Embryonic facial prominence (tissue), 1 donor: ENCODE measurements around the gene LBHD2.
"Not testable (repeated sequence)": the region's sequence is repeated elsewhere in the genome, so short reads cannot be mapped to it uniquely, and the experiment has no call there.

Experiments
- DNase-seq: peaks from one replicate; pipeline ENCODE4 v3.0.0-alpha.2; 2016; ENCODE audit errors: extremely low spot score

LBHD2 gene

GRCh38 chr14:103084021-103084919 lies at the start of gene LBHD2:
Gene LBHD2, plus strand, starts transcription at chr14:103084210. Its CDS starts 1,803 bp downstream, at chr14:103086013.
- DNase-seq, result no peak

GRCh38 chr14:103041464-103041863 lies 42.5 kb upstream of the LBHD2 start:
- no peak for DNase-seq

GRCh38 chr14:103043257-103044015 lies 40.6 kb upstream of the LBHD2 start:
- no peak for DNase-seq

- no peak for DNase-seq
Measured at GRCh38 chr14:103045371-103045869, 38.6 kb upstream of the LBHD2 start.

- not testable (repeated sequence) for DNase-seq
Measured at GRCh38 chr14:103047453-103047852, 36.6 kb upstream of the LBHD2 start.

GRCh38 chr14:103050935-103051334 lies 33.1 kb upstream of the LBHD2 start:
- DNase-seq, result no peak

- no peak for DNase-seq
Measured at GRCh38 chr14:103052407-103052806, 31.6 kb upstream of the LBHD2 start.

- DNase-seq, result no peak
Measured at GRCh38 chr14:103055695-103056094, 28.3 kb upstream of the LBHD2 start.

GRCh38 chr14:103056322-103057027 lies 27.5 kb upstream of the LBHD2 start:
- no peak for DNase-seq

- no peak for DNase-seq
Measured at GRCh38 chr14:103057028-103057371, 27.0 kb upstream of the LBHD2 start.

GRCh38 chr14:103057372-103058163 lies 26.4 kb upstream of the LBHD2 start, which contains the start of gene CDC42BPB:
Gene CDC42BPB, minus strand, starts transcription at chr14:103057549. Its CDS starts 376 bp downstream, at chr14:103057173.
- DNase-seq, result peak; percentile 75

- no peak for DNase-seq
Measured at GRCh38 chr14:103058164-103059055, 25.6 kb upstream of the LBHD2 start.

- DNase-seq, result no peak
Measured at GRCh38 chr14:103059556-103059955, 24.5 kb upstream of the LBHD2 start.

GRCh38 chr14:103061482-103061976 lies 22.5 kb upstream of the LBHD2 start:
- no peak for DNase-seq

GRCh38 chr14:103064436-103064835 lies 19.6 kb upstream of the LBHD2 start:
- no peak for DNase-seq

- DNase-seq, result no peak
Measured at GRCh38 chr14:103064978-103065377, 19.0 kb upstream of the LBHD2 start.

GRCh38 chr14:103065861-103066260 lies 18.1 kb upstream of the LBHD2 start:
- DNase-seq, result no peak

GRCh38 chr14:103066399-103066798 lies 17.6 kb upstream of the LBHD2 start:
- no peak for DNase-seq

GRCh38 chr14:103067231-103067954 lies 16.6 kb upstream of the LBHD2 start:
- no peak for DNase-seq
